ENCODE results near the gene ABCC4.

ABCC4 gene

GRCh38 chr13:95113601-95114000 lies 187.7 kb downstream of the ABCC4 start:
- no peak for DNase-seq (ENCODE audit: low spot score)

GRCh38 chr13:95112883-95113282 lies 188.4 kb downstream of the ABCC4 start:
- no peak for DNase-seq (ENCODE audit: low spot score)

DNA sequence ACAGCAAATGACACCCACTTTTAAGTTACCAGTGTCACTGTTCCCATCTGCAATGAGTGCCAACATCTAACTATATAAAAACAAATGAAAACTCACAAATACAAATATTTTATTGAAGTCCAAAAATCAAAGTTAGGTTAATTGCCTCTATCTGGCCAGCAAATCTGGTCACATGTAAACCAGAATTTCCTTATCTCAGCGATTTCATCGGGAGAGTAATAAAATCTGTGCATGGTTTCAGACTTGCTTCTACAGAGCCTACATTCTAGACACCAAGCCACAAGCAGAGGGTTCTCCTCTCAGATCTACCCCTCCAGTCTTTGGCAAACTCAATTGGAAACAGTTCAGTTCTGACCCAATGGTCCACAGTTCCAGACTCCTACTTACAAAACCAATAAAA lies 189.6 kb downstream of the ABCC4 start:
- DNase-seq (ENCODE audit: low spot score), result no peak

DNA sequence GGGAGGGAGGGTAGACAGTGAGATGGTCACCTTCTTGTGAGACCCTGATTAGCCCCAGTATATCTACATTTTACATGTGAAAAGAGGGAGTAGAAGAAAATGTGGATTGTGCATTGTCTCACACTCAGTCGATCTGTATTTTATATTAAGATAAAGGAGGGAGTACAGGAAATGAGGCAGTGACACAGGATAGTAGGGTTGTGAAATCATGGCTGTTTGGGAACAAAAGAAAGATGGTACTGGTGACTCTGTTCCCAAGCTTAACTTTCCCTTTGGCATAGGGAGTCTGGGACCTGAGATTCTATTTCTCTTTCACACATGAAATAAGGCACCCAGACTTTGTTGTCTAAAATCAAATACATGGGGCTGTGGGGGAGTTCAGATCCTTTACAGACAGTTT lies 194.7 kb downstream of the ABCC4 start:
- no peak for DNase-seq (ENCODE audit: low spot score)

DNA sequence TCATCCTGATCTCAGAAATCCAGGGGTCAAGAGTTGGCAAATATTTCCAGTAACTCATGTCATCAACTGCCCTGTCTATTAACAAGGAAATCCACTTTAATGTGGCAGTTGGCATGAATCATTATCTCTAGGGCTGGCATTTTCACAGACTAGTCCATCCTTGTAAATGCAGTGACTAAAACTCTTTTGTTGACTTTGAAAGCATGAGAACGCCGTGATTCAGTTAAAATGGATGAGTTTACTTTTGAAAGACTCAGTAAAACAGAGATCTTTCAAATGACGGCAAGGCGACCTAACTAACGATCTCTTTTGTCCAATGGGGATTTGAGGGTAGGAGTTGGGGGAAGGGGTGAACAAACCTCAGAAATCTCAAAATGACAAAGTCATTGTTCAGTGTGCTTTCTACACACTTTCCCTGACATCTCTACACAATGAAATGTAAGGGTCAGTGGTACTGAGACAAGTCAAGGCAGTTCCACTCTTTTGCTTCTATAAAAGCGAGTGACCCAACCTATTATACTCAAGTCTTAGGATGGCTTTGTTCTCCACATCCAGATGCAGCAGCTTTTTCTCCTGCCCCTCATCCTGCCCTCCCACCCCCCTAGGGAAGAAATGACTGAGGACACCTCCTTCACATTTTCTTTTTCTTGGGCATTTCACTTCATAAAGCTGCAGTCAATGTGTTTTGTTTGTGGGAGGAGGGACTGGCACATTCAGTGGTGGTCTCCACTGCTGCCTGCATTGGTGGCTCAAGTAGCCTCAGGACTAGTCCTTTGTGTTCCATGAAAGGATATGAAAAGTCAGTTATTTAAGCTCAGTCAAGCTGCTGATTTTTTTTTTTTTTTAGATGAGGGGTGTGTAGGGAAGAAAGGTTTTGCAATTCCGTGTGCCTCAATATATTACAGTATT lies 200.5 kb downstream of the ABCC4 start:
- DNase-seq (ENCODE audit: low spot score), result peak; percentile 67

GRCh38 chr13:95099541-95099940 lies 201.7 kb downstream of the ABCC4 start:
- DNase-seq (ENCODE audit: low spot score), result peak; percentile 26

GRCh38 chr13:95098916-95099315 lies 202.3 kb downstream of the ABCC4 start:
- no peak for DNase-seq (ENCODE audit: low spot score)

GRCh38 chr13:95091755-95092154 lies 209.5 kb downstream of the ABCC4 start:
- no peak for DNase-seq (ENCODE audit: low spot score)

GRCh38 chr13:95087746-95088305 lies 213.4 kb downstream of the ABCC4 start:
- DNase-seq (ENCODE audit: low spot score), result no peak

GRCh38 chr13:95086761-95087160 lies 214.5 kb downstream of the ABCC4 start:
- no peak for DNase-seq (ENCODE audit: low spot score)

DNA sequence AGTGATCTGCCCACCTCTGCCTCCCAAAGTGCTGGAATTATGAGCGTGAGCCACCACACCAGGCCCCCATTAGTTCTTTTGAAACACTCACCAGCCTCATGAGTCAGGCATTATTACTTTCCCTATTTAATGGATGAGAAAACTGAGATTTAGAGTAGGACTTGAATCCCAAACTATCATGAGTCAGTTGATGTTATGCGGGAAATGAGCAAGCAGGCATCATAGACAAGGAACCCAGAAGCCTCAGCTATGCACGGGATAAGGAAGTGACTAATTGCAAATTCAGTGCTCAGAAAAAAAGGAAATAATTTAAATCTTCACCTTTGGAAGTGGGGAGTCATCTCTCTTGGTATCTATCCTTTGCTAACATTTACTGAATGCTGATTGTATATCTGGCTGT lies 217.5 kb downstream of the ABCC4 start:
- no peak for DNase-seq (ENCODE audit: low spot score)

DNA sequence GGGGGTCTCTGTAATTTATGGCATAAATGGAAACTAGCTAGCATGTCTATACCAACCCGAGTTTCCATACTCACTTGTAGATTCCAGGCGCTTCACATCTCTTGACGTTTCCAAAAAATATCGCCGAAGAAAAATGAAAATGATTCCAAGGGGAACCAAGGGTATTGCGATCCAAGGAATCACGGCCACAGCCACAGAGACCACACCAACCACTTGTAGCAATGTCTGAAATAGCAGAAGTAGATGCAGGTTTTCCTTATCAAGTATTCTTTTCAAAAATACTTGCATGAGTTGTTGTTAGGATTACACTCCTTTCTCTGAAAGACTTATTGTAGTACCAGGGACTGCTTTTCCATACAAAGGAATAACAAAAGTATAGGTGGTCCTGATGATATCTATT lies 218.2 kb downstream of the ABCC4 start:
- no peak for DNase-seq (ENCODE audit: low spot score)

GRCh38 chr13:95075506-95075905 lies 225.7 kb downstream of the ABCC4 start:
- DNase-seq (ENCODE audit: low spot score), result no peak

DNA sequence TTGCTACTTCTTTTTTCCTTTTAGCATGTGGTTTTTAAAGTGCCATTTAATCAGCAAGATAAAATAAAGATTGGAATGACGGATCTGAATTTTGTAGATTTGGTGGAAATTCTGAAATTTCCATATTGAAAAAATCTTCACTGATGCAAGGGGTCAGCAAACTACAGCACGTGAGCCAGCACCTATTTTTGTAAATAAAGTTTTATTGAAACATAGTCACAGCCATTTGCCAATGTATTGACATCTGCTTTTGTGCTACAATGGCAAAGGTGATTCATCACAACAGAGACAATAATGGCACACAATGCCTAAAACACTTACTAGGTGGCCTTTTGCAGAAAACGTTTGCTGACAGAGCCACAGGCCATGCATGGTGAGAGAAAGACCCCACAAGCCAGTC lies 226.4 kb downstream of the ABCC4 start:
- no peak for DNase-seq (ENCODE audit: low spot score)

- no peak for DNase-seq (ENCODE audit: low spot score)
Observed at GRCh38 chr13:95073747-95074311, 227.4 kb downstream of the ABCC4 start.

GRCh38 chr13:95067303-95067702 lies 233.9 kb downstream of the ABCC4 start:
- DNase-seq (ENCODE audit: low spot score), result no peak

GRCh38 chr13:95060014-95060519 lies 241.2 kb downstream of the ABCC4 start:
- DNase-seq (ENCODE audit: low spot score), result no peak

DNA sequence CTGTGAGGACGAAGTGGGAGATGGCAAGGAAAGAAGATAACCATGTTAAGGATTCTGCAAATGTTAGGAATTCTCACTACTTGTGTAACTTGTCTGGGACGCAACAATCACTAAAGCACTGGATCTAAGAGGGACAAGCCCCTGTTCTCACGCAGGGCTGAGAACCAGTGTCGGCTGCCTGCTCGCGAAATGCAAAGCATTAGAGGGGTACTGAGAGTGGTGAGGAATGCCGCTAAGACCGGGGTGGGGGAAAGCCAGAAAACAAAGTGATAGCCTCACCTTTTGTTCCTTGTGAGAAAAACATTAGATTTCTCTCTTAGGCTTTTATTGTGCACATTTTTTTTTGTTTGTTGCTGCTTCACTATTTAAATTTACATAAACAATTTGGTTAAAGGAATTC lies 241.9 kb downstream of the ABCC4 start:
- DNase-seq (ENCODE audit: low spot score), result no peak

DNA sequence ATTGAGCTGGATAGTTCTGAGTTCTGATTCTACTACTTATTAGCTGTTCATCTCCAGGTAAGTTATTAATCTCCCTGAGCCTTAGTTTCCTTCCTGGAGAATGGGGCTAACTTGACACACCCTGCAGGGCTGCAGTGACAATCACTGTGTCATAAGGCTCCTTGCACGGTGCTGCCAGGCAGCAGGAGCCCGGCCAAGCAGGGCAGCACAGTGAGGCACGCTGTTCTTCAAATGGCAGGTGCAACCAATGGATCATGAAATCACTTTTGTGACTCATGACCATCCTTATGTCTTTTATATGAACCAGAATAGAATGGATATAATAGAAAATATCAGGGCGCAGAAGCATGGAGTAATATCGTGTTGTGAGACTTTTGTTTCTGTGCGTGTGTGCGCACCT lies 242.6 kb downstream of the ABCC4 start:
- no peak for DNase-seq (ENCODE audit: low spot score)

DNA sequence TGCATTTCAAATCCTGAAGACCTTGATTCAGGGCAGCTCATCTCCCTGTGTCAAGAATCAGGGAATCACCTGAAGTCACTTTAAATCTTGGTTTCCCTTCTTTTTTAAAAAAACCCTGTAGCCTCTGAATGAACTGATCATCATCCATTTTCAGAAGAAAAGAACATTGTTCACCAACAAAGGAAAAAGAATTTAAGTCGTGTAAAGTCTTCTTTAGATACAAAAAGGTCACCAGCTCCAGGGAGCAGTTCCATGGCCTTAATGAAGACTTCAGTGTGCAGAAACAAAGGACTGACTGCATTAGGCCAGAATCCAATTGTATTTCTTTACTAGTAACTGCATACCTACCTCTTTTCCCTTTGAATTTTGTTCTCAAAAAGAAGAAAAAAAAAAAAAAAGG lies 245.0 kb downstream of the ABCC4 start:
- DNase-seq (ENCODE audit: low spot score), result no peak

GRCh38 chr13:95050800-95051615 lies 250.2 kb downstream of the ABCC4 start:
- no peak for DNase-seq (ENCODE audit: low spot score)

DNA sequence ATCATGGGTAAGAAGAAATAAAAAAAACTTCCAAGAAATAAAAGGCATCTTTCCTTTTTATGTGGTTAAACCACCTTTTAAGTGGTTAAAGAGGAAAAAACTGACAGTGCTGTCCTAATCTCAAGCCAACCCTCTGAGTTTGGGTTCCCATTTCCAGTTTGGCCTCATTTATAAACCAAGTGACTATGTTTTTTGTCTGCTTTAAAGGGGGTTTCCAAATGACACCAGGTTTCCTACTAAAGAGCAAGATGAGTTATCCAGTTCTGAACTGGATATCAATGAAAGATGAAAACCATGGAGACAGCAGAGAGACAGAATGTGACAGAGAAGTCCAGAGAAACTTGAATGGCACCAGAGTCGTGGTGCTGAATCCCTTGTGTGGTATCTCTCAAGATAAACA lies 251.5 kb downstream of the ABCC4 start:
- no peak for DNase-seq (ENCODE audit: low spot score)

Measured in LoVo (cell line).